Stimulated activated naive CD8-positive, alpha-beta T cell treated with anti-CD3 and anti-CD28 coated beads, Interleukin-15, amount 100 ng/mL, for 72 hours (primary cell): ENCODE results near the gene CSF2RB.

ENCODE experiments used
- ATAC-seq: fragments of 150-1000 bp; cut with Tn5 transposase; 2 replicates; pipeline ENCODE4 v1.10.0; 2021; ENCODE audit warnings: mild to moderate bottlenecking, moderate library complexity
- DNase-seq, 2 donors: peaks; one replicate each; pipeline ENCODE4 v3.0.0; 2021 to 2022
- H3K27ac Mint-ChIP-seq, 2 donors: one replicate each; pipeline ENCODE4 v1.8.0; 2022; ENCODE audit warnings: mild to moderate bottlenecking in 2 of 2, mixed read lengths in 2 of 2, moderate library complexity in 2 of 2
- H3K27me3 Mint-ChIP-seq: one replicate; pipeline ENCODE4 v1.8.0; 2022; ENCODE audit warnings: mixed read lengths
- H3K4me1 Mint-ChIP-seq: one replicate; pipeline ENCODE4 v1.8.0; 2022; ENCODE audit warnings: mild to moderate bottlenecking, mixed read lengths
- H3K4me3 Mint-ChIP-seq, 2 donors: one replicate each; pipeline ENCODE4 v1.8.0; 2022; ENCODE audit warnings: mild to moderate bottlenecking in 2 of 2, mixed read lengths in 2 of 2, moderate library complexity in 1 of 2
- H3K9me3 Mint-ChIP-seq, 2 donors: one replicate each; pipeline ENCODE4 v1.8.0; 2022; ENCODE audit warnings: mixed read lengths in 2 of 2

The CSF2RB gene

DNA sequence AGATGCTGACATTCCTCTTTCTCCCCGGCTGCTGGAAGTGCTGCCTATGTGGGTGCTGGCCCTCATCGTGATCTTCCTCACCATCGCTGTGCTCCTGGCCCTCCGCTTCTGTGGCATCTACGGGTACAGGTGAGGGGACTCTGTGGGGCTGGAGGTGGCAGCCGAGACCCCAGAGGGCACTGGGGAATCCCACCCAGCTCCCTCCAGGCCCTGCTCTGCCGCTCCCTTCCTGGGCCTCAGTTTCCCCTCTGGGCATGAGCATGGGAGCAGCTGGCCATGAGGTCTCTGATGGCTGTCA is 21.8 kb downstream of the CSF2RB start:
- Mint-ChIP-seq H3K4me3 (no peak overlapping the region), H3K4me1 (peaks cover 7% of the 10 kb centered on the region), H3K27ac (peak overlapping the region in 1 of 2 donors; percentile 57), H3K27me3 (no peaks in the 10 kb centered on the region), H3K9me3 (no peaks in the 10 kb centered on the region)
- ATAC-seq (no peak), DNase-seq (no peak)

- ATAC-seq (no peak), DNase-seq (no peak)
- no peak overlapping the region for H3K4me3 Mint-ChIP-seq
- no peaks in the 10 kb centered on the region for H3K27me3 Mint-ChIP-seq
- H3K9me3 Mint-ChIP-seq: no peaks in the 10 kb centered on the region
- no peak overlapping the region for H3K27ac Mint-ChIP-seq
- peaks cover 11% of the 10 kb centered on the region for H3K4me1 Mint-ChIP-seq
Observed at GRCh38 chr22:36935694-36936093, 22.3 kb downstream of the CSF2RB start.

DNA sequence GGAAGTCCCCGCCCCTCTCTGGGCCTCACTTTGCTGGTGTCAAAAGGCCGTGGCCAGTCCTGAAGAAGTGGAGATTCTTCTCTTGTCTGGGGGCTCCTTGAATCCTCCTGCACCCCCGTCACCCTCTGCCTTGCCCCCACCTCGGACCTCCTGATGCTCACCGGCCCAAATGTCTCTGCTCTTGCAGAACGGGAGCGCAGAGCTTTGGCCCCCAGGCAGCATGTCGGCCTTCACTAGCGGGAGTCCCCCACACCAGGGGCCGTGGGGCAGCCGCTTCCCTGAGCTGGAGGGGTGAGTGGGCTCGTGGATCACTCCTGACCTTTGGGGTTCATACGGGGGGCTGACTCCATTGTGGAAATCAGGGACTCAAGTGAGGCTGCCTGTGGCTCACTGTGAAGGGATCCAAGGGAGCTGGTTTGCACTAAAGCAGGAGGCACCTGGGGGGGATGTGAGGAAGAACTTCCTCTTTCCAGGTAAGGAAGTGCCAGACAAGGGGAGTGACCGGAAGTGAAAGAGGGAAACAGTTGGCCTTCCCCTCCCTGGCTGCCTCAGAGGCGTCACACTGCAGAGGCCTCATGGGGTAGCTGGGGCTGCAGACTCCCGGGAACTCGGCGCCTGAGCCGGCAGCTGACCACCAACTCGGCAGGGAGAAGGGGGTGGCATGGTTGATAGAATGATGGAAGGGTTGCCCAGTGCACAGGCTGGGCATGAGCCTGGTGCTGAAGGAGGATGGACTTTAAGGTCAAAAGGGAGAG is 23.1 kb downstream of the CSF2RB start:
- Mint-ChIP-seq H3K4me3 (no peak overlapping the region), H3K4me1 (peaks cover 15% of the 10 kb centered on the region), H3K27ac (peak overlapping the region in 1 of 2 donors; percentile 15), H3K9me3 (no peaks in the 10 kb centered on the region), H3K27me3 (peaks cover 2% of the 10 kb centered on the region)
- ATAC-seq (no peak), DNase-seq (no peak)

- no peaks in the 10 kb centered on the region for H3K9me3 Mint-ChIP-seq
- DNase-seq (no peak), ATAC-seq (peak; percentile 39)
- H3K27me3 Mint-ChIP-seq: peaks cover 11% of the 10 kb centered on the region
- H3K27ac Mint-ChIP-seq: peak overlapping the region in 1 of 2 donors; percentile 72
- no peak overlapping the region for H3K4me3 Mint-ChIP-seq
- peaks cover 15% of the 10 kb centered on the region for H3K4me1 Mint-ChIP-seq
Observed at GRCh38 chr22:36937319-36938027, 24.0 kb downstream of the CSF2RB start.

- H3K9me3 Mint-ChIP-seq: no peaks in the 10 kb centered on the region
- H3K27ac Mint-ChIP-seq: no peak overlapping the region
- ATAC-seq (no peak), DNase-seq (no peak)
- no peak overlapping the region for H3K4me3 Mint-ChIP-seq
- H3K27me3 Mint-ChIP-seq: peaks cover 11% of the 10 kb centered on the region
- peaks cover 15% of the 10 kb centered on the region for H3K4me1 Mint-ChIP-seq
Observed at GRCh38 chr22:36938028-36938425, 24.6 kb downstream of the CSF2RB start.

- no peak overlapping the region for H3K27ac Mint-ChIP-seq
- peaks cover 11% of the 10 kb centered on the region for H3K27me3 Mint-ChIP-seq
- H3K4me1 Mint-ChIP-seq: peaks cover 15% of the 10 kb centered on the region
- no peaks in the 10 kb centered on the region for H3K9me3 Mint-ChIP-seq
- DNase-seq (no peak), ATAC-seq (no peak)
- no peak overlapping the region for H3K4me3 Mint-ChIP-seq
Observed at GRCh38 chr22:36938886-36939285, 25.5 kb downstream of the CSF2RB start.

- peaks cover 20% of the 10 kb centered on the region for H3K27me3 Mint-ChIP-seq
- H3K4me3 Mint-ChIP-seq: peak overlapping the region in 1 of 2 donors; percentile 17
- H3K27ac Mint-ChIP-seq: no peak overlapping the region
- H3K4me1 Mint-ChIP-seq: peaks cover 15% of the 10 kb centered on the region
- ATAC-seq (peak; percentile 23), DNase-seq (no peak)
- H3K9me3 Mint-ChIP-seq: no peaks in the 10 kb centered on the region
Observed at GRCh38 chr22:36940676-36941075, 27.2 kb downstream of the CSF2RB start.

- Mint-ChIP-seq H3K27me3 (peaks cover 20% of the 10 kb centered on the region), H3K9me3 (no peaks in the 10 kb centered on the region), H3K4me1 (peaks cover 9% of the 10 kb centered on the region), H3K4me3 (no peak overlapping the region), H3K27ac (no peak overlapping the region)
- DNase-seq (no peak), ATAC-seq (no peak)
Observed at GRCh38 chr22:36942556-36942955, 29.1 kb downstream of the CSF2RB start.

GRCh38 chr22:36946421-36947158 is 33.2 kb downstream of the CSF2RB start:
- peaks cover 27% of the 10 kb centered on the region for H3K27me3 Mint-ChIP-seq
- no peak overlapping the region for H3K4me3 Mint-ChIP-seq
- DNase-seq (no peak), ATAC-seq (no peak)
- no peak overlapping the region for H3K27ac Mint-ChIP-seq
- no peaks in the 10 kb centered on the region for H3K4me1 Mint-ChIP-seq
- H3K9me3 Mint-ChIP-seq: no peaks in the 10 kb centered on the region

DNA sequence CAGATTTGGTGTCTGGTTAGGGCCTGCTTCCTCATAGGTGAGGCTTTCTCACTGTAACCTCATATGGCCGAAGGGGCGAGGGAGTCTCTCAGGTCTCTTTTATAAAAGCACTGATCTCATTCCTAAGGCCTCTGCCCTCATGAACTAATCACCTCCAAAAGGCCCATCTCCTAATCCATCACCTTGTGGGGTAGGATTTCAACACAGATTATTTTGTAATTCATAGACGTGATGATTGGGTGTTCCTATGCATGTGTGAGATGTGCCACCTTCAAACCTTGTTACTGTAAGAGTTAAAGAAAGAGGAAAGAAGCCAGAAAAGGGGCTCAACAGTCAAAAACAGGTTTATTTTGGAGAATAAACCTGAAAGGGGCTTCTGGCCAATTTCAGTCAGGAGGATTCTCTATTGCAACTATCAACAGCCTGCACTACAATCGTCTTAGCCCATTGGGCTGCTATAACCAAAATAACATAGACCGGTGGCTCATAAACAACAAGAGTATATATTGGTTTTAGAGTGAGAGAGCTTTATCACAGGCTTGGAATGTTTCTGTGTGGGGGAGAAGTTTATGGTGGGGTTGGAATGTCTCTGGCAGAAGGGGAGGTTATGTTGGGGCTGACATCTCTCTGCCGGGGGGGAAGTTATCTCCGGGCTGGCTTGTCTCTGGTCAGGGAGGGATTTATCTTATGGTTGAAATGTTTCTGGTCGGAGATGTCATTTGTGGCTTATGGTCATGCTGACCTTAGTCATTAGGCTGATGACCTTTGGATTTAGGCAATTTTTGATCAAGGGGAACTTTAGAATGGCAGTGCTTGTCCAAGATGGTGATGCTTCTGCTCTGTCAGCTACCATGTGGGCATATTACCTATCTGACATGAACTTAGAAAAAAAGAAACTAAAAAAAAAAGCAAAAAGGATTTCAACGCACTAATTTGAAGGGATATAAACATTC is 35.1 kb downstream of the CSF2RB start:
- no peak for ATAC-seq
- H3K4me3 Mint-ChIP-seq: no peak overlapping the region
- no peaks in the 10 kb centered on the region for H3K9me3 Mint-ChIP-seq
- peaks cover 22% of the 10 kb centered on the region for H3K27me3 Mint-ChIP-seq
- no peaks in the 10 kb centered on the region for H3K4me1 Mint-ChIP-seq
- DNase-seq: no peak
- H3K27ac Mint-ChIP-seq: no peak overlapping the region

DNA sequence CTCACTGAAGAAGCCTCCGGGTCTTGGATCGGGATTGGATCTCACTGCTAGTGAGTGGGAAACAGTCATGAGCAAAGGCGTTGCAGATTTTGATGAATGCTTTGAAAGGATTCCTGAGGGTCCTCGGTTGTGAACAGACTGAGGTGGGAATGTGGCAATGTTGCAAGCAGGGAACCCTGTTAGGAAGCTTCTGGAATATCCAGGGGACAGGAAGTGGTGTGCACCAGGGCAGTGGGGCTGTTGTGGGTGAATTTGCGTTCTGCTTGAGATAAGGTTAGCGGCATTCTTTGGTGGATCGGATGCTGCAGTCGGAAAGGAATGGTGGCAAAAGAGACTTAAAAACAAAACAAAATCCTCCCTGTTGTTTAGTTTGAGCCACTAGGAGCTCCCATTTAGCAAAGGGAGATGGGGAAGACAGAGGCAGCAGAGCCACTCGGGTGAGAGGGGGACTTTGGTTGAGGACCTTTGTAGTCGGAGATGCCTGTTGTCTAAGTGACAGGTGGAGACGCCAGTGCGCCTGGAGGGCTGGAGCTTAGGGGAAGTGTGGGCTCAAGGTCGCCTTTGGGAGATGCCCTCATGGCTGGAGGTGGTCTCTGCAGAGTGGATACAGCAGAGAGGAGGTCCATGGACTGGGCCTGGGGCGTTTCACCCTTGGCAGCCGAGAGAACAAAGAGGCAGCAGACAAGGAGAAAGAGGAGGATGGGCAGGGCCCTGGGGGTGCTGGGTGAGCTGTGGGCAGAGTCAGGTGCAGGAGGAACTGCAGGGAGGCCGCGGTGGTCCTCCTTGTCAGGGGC is 37.6 kb downstream of the CSF2RB start:
- no peak for ATAC-seq
- DNase-seq: no peak
- H3K9me3 Mint-ChIP-seq: no peaks in the 10 kb centered on the region
- H3K4me1 Mint-ChIP-seq: peaks cover 8% of the 10 kb centered on the region
- H3K4me3 Mint-ChIP-seq: no peak overlapping the region
- peaks cover 27% of the 10 kb centered on the region for H3K27me3 Mint-ChIP-seq
- peak overlapping the region; percentile 41 to 89 for H3K27ac Mint-ChIP-seq

DNA sequence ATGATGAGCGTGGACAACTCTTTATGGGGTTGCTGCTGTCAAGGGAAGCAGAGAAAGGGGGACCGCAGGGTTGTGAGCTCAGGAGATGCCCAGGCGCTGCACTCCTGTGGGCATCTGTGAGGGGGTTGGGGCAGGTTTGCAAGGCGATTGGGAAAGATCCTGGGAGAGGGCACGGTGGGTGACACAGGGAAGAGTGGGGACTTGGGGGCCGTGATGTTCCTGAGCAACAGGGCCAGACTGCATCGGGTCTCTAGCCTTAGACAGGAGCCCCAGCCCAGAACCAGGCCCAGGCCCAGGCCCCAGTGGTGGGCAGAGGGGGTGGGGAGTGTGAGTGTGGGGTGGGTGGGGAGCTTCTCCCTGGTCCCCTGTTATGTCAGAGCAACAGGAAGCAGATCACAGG is 38.3 kb downstream of the CSF2RB start:
- H3K27ac Mint-ChIP-seq: peak overlapping the region in 1 of 2 donors; percentile 41
- peaks cover 8% of the 10 kb centered on the region for H3K4me1 Mint-ChIP-seq
- DNase-seq (no peak), ATAC-seq (no peak)
- peaks cover 5 to 6% of the 10 kb centered on the region in 2 donors for H3K9me3 Mint-ChIP-seq
- H3K4me3 Mint-ChIP-seq: no peak overlapping the region
- H3K27me3 Mint-ChIP-seq: peaks cover 27% of the 10 kb centered on the region

DNA sequence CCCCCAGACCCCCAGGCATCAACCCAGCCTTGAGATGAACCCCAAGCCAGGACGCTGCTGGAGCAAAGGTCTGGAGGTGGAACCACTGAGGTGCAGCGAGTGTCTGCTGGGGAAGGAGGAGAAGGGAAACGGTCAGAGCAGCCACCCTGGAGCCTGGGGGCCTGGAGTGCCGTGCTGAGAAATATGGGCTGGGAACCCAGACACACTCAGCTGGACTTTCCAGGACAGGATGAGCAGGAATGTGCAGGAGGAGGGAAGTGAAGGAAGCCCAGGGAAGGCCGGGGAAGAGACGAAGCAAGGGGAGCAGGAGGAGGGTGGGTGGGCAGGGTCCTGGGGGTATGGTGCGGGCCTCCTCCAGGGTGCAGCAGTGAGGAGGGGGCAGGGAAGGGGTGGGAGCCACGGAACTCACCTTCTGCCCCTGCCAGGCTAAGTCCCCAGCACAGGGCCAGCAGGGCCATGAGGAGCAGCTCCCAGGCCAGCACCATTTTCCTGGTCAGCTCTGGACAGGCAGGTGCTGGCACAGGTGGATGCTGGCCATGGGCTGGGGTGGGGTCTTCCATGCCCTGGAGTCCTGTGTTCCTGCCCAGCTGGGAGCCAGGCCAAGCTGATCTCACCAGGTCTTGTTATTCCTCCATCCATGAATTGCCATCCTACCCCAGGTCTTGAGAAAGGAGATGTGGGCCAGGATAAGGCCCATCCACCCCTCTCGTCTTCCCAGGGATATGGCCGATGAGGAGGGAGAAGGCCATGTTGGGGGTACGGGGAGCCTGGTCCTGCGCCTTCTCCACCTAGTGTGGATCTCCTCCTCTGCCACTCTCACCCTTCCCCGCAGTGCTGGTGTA is 40.0 kb downstream of the CSF2RB start:
- Mint-ChIP-seq H3K4me1 (peaks cover 8% of the 10 kb centered on the region), H3K9me3 (peaks cover 8 to 11% of the 10 kb centered on the region in 2 donors), H3K27ac (peak overlapping the region in 1 of 2 donors; percentile 88), H3K4me3 (no peak overlapping the region), H3K27me3 (peaks cover 27% of the 10 kb centered on the region)
- no peak for DNase-seq
- ATAC-seq: no peak
